Measurements from ENCODE around the gene ISOC2. TPM values are rescaled to one million over a fixed set of nuclear protein-coding genes. Genes with fewer than 3 reads are reported as not detected.

ISOC2 gene
- total and polyA plus RNA-seq, 8 donors = 23.8 to 49.4 (median 31.8) TPM

DNA sequence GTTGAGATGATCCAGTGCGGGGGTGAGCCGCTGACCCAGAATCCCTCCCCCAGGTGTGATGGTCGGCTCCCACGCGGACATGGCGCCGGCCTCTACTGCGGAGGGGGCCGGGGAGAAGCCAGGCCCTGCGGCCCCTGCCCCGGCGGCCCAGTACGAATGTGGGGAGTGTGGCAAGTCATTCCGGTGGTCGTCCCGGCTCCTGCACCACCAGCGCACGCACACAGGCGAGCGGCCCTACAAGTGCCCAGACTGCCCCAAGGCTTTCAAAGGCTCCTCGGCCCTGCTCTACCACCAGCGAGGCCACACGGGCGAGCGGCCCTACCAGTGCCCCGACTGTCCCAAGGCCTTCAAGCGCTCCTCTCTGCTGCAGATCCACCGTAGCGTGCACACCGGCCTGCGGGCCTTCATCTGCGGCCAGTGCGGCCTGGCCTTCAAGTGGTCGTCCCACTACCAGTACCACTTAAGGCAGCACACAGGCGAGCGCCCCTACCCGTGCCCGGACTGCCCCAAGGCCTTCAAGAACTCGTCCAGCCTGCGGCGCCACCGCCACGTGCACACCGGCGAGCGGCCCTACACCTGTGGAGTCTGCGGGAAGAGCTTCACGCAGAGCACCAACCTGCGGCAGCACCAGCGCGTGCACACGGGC, 19.8 kb upstream of the ISOC2 start:
- DNase-seq (peak in 1 of 4 donors; percentile 73), ATAC-seq (no peak)
- peaks cover 0 to 36% of the 10 kb centered on the region in 2 donors for H3K36me3 ChIP-seq
- no peak overlapping the region for H3K27ac ChIP-seq
- peaks cover 0 to 19% of the 10 kb centered on the region in 2 donors for H3K27me3 ChIP-seq
- H3K9me3 ChIP-seq = no peaks in the 10 kb centered on the region
- TF ChIP-seq, protein P1, sequence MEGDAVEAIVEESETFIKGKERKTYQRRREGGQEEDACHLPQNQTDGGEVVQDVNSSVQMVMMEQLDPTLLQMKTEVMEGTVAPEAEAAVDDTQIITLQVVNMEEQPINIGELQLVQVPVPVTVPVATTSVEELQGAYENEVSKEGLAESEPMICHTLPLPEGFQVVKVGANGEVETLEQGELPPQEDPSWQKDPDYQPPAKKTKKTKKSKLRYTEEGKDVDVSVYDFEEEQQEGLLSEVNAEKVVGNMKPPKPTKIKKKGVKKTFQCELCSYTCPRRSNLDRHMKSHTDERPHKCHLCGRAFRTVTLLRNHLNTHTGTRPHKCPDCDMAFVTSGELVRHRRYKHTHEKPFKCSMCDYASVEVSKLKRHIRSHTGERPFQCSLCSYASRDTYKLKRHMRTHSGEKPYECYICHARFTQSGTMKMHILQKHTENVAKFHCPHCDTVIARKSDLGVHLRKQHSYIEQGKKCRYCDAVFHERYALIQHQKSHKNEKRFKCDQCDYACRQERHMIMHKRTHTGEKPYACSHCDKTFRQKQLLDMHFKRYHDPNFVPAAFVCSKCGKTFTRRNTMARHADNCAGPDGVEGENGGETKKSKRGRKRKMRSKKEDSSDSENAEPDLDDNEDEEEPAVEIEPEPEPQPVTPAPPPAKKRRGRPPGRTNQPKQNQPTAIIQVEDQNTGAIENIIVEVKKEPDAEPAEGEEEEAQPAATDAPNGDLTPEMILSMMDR (IDR thresholded peaks at IDR 0.05) = no peak
- intact Hi-C loops (cut with DNase I) = no loop called here
- H3K4me1 ChIP-seq = peaks cover 12 to 37% of the 10 kb centered on the region in 2 donors
- no peak overlapping the region for H3K4me3 ChIP-seq

DNA sequence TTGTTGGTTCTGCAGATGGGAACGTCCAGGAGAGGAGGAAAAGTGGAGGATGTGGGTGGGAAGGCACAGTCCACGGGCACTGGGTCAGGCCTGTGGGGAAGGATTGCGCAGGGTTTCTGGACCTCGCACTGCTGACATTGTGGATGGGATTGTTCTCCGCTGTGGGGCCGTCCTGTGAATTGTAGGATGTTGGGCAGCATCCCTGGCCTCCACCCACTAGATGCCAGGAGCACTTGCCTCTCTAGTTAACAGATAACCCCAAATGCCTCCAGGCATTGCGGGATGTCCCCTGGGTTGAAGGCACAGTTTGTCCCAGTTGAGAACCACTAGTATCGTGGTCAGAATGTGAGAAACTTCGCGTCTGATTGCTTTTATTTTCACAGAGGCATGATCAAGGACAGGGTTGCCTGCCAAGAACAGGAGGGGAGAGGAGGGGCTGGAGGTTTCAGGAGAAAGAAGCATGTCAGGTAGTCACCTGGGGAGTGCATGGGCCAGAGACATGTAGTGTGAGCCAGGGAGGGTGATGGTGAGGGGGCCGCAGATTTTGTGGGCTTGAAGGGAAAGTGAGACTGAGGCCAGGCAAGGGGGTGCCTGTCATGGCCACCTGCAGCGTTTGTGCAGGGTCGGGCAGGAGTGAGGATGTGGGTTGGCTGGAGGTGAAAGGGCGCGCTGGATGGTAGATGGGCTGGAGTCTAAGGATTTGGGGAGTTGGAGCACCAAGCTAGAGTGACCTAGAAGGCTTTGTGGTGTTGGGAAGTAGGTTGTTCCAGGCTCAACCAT, 18.2 kb upstream of the ISOC2 start:
- no peak for ATAC-seq
- peaks cover 0 to 7% of the 10 kb centered on the region in 2 donors for H3K27me3 ChIP-seq

DNA sequence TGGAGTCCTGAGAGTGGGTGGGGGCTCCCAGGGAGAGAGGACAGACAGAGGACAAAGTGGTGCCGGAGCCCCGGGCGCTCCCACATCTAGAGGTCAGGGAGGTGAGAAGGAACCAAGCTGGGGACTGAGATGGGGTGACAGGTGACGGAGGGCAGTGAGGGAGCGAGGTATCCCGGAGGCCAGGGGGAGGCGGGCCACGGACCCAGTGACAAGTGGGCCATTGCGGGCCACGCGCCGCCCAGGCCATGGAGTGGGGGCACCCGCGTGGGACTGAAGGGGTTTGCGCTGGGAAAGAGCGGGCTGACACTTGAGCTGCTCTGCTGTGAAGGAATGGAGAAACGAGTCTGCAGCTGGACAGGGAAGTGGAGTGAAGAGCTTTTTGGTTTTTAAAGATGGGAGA, 17.6 kb upstream of the ISOC2 start:
- Histone ChIP-seq H3K4me1 (peaks cover 7 to 22% of the 10 kb centered on the region in 2 donors), H3K27me3 (peaks cover 0 to under 1% of the 10 kb centered on the region in 2 donors), H3K27ac (no peak overlapping the region), H3K9me3 (no peaks in the 10 kb centered on the region), H3K4me3 (no peak overlapping the region), H3K36me3 (peaks cover 0 to 35% of the 10 kb centered on the region in 2 donors)
- ATAC-seq (no peak), DNase-seq (peak in 1 of 4 donors; percentile 73)
- TF ChIP-seq, protein P1 (IDR thresholded peaks at IDR 0.05) = no peak
- intact Hi-C loops (cut with DNase I) = no loop called here

More for the DNA sequence above, 18.2 kb upstream of the ISOC2 start:
- H3K27ac ChIP-seq = no peak overlapping the region
- peak in 1 of 4 donors; percentile 61 for DNase-seq
- H3K36me3 ChIP-seq = peaks cover 0 to 36% of the 10 kb centered on the region in 2 donors
- intact Hi-C loops (cut with DNase I) = no loop called here
- no peak overlapping the region for H3K4me3 ChIP-seq
- peaks cover 12 to 28% of the 10 kb centered on the region in 2 donors for H3K4me1 ChIP-seq
- TF ChIP-seq, protein P1 (IDR thresholded peaks at IDR 0.05) = no peak
- no peaks in the 10 kb centered on the region for H3K9me3 ChIP-seq

DNA sequence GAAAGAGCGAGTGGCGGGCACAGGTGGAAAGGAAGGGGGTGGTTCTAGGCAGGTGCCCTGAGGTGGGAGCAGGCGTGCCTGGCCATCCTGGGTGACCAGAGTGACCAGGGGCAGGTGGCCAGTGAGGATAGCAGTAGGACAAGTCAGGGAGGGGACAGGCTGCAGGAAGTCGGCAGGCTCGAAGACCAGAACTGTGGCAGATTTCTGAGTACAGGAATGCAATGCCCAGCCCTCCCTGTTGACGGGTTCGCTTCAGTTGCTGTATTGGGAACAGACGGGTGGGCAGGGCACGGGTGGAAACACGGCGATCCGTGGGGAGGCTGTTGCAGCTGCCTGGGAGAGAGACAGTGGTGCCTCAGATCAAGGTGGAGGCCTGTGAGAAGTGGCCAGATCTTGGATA, 16.9 kb upstream of the ISOC2 start:
- Histone ChIP-seq H3K27ac (no peak overlapping the region), H3K9me3 (no peaks in the 10 kb centered on the region), H3K27me3 (no peaks in the 10 kb centered on the region), H3K4me3 (no peak overlapping the region), H3K4me1 (peaks cover 4 to 18% of the 10 kb centered on the region in 2 donors), H3K36me3 (peaks cover 0 to 28% of the 10 kb centered on the region in 2 donors)
- DNase-seq (peak in 1 of 4 donors; percentile 56), ATAC-seq (no peak)
- intact Hi-C loops (cut with DNase I) = no loop called here
- TF ChIP-seq, protein P1 (IDR thresholded peaks at IDR 0.05) = no peak

DNA sequence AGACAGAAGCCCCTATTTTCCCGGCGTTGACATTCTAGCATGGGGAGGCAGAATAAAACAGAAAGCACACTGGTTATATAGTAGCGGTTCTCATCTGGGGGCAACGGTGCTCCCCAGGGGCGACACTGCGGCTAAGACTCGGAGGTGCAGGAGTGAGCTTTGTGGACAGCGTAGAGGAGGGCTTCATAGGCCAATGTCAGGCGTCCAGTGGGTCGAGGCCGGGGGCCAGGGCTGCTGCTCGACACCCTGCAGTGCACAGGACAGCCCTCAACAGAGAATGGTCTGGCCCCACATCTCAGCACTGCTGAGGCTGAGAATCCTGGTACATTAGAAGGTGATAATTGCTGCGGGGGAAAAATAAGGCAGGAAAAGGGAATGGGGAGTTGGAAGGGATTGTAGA, 16.5 kb upstream of the ISOC2 start:
- H3K36me3 ChIP-seq = peaks cover 0 to 24% of the 10 kb centered on the region in 2 donors
- intact Hi-C loops (cut with DNase I) = no loop called here

More for the DNA sequence above, 16.5 kb upstream of the ISOC2 start:
- H3K27me3 ChIP-seq = no peaks in the 10 kb centered on the region
- peaks cover 4 to 18% of the 10 kb centered on the region in 2 donors for H3K4me1 ChIP-seq
- DNase-seq = peak in 1 of 4 donors; percentile 53
- ATAC-seq = no peak
- H3K27ac ChIP-seq = no peak overlapping the region
- TF ChIP-seq, protein P1 (IDR thresholded peaks at IDR 0.05) = no peak
- peak overlapping the region in 1 of 2 donors; percentile 60 for H3K4me3 ChIP-seq
- H3K9me3 ChIP-seq = no peaks in the 10 kb centered on the region
